Ramos (cell line): ENCODE measurements around the gene PTK7.

Experiments used
- in situ Hi-C: fragments of 300-500 bp; cut with MboI; formaldehyde crosslinking; loops from one replicate; pipeline ENCODE4 v1.14.3; 2022; ENCODE audit warnings: low sequenced_read_pairs; ENCODE audit not compliant: unreplicated experiment

PTK7 gene

GRCh38 chr6:43081922-43082321, 5.8 kb downstream of the PTK7 start:
- in situ Hi-C loops: loop anchor here (5.0 kb wide), 1 partner anchor 45 kb away; no protein-coding TSS in a partner anchor

- in situ Hi-C loops: loop anchor here (5.0 kb wide), 1 partner anchor 44 kb away; no protein-coding TSS in a partner anchor
Measured at GRCh38 chr6:43082806-43083655, 6.9 kb downstream of the PTK7 start.

GRCh38 chr6:43086022-43086658, 10.0 kb downstream of the PTK7 start:
- in situ Hi-C loops: no loop called here

DNA sequence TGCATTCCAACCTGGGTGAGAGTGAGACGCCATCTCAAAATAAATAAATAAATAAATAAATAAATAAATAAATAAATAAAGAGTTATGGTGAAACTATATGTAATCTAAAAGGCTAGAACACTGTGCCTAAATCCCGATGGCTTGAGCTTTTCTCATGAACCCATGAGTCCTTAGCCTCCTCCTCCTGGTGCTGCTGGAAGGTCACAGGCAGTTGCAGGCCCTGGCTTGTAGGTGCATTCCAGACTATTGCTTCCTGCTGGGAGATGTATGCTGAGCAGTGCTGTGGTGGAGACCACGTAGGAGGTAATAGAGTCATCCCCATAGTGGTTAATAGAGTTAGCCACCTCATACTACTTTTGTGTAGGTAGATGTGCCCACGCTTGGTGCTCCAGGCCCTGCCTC, 12.5 kb downstream of the PTK7 start:
- in situ Hi-C loops: no loop called here

DNA sequence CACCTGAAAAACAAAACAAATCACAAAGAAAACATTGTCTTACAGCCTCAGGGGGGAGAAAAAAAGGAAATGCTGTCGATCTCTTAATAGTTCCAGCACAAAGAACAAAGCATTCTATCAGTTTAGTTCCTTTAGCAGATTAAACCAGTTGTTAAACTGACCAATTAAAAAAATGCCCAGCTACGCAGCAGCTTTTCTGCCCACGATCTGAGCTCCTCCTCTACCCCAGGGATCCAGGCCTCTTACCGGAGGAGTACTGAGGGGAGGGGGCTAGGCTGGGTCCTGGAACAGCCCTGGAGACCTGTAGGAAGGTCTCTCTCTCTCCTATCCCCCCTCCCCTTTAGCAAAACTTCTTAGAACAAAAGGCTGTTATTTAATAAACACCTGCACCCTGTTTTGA, 13.4 kb downstream of the PTK7 start:
- in situ Hi-C loops: no loop called here

DNA sequence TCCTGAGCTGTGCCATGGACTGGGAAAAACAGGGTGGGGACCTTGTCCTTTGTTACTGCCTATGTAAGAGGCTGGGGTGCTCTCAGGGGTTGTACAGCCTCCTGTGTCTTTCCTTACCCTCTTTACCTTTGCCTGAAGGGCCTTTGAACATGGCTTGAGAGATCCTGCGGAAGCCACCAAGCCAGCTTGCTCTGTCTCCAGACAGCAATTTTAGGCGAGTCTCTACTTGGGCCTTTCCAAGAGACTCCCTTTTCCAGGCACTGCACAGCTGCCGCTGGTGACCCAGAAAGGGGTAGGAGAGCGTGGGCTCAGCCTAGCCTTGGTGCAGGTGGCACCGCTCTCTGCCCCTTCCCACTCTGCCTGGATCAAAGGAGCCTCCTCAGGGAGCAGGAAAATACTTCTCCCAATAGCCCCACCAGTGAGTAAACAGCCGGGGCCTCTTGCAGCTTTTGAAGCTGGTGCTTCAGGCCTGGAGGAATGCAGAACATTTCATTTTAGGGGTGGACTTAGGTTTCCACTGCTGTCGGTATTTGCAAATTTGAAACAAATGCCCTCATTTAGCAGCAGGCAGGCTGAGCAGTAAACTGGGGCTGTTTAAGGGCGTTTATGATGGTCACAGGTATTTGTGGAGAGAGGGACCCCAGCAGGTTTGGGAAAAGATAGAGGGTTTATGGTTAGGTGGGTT, 13.9 kb downstream of the PTK7 start:
- in situ Hi-C loops: no loop called here

- in situ Hi-C loops: no loop called here
Measured at GRCh38 chr6:43090559-43090956, 14.4 kb downstream of the PTK7 start.

DNA sequence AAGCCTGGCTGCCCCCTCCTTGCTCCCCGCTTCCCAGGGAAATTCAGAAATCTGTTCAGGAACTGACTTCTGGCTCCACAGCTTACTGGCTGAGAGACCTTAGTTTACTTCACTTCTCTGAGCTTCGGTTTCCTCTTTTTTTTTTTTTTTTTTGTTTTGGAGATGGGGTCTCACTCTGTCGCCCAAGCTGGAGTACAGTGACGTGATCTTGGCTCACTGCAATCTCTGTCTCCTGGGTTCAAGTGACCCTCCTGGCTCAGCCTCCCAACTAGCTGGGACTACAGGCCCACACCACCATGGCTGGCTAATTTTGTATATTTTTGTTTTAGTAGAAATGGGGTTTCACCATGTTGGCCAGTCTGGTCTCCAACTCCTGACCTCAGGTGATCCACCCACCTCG, 14.9 kb downstream of the PTK7 start:
- in situ Hi-C loops: no loop called here

DNA sequence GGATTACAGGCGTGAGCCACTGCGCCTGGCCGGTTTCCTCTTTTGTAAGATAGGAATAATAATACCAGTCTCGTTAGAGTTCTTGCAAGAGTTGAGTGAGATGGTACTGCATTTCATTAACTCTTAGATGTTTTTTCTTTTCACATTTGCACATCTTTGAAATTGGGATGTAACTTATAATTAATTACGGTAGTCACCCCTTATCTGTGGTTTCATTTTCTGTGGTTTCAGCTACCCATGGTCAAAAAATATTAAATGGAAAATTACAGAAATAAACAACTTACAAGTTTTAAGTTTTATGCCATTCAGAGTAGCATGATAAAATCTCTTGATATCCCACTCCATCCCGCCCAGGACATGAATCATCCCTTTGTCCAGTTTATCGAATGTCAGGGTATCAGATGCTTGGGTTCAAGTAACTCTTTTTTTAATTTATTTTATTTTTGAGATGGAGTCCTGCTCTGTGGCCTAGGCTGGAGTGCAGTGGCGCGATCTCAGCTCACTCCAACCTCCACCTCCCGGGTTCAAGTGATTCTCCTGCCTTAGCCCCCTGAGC, 15.4 kb downstream of the PTK7 start:
- in situ Hi-C loops: no loop called here

- in situ Hi-C loops: no loop called here
Measured at GRCh38 chr6:43092635-43093034, 16.5 kb downstream of the PTK7 start.

- in situ Hi-C loops: no loop called here
Measured at GRCh38 chr6:43093436-43094289, 17.5 kb downstream of the PTK7 start.

DNA sequence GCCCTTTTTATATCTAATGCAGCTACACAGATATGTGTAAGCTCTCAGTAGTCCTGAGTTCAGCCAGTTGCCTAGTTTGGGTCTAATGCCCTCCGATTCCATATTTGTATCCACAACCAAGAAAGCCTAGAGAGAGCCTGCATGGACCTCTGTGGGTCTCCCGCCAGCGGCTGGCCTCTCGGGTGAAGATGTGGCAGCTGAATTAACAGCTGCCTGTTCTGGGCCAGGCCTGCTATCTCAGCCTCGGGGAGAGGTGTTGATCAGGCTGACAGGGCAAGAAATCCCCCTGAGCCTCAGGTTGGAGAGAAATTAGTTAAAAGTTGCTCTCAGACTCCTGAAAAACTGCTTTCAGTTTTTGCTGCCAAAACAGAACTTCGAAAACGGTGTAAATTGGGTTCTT, 19.8 kb downstream of the PTK7 start:
- in situ Hi-C loops: no loop called here

- in situ Hi-C loops: no loop called here
Measured at GRCh38 chr6:43096451-43097097, 20.5 kb downstream of the PTK7 start.

- in situ Hi-C loops: no loop called here
Measured at GRCh38 chr6:43097098-43097489, 21.0 kb downstream of the PTK7 start.

- in situ Hi-C loops: no loop called here
Measured at GRCh38 chr6:43097502-43097901, 21.4 kb downstream of the PTK7 start.

GRCh38 chr6:43101497-43101896, 25.4 kb downstream of the PTK7 start:
- in situ Hi-C loops: no loop called here

DNA sequence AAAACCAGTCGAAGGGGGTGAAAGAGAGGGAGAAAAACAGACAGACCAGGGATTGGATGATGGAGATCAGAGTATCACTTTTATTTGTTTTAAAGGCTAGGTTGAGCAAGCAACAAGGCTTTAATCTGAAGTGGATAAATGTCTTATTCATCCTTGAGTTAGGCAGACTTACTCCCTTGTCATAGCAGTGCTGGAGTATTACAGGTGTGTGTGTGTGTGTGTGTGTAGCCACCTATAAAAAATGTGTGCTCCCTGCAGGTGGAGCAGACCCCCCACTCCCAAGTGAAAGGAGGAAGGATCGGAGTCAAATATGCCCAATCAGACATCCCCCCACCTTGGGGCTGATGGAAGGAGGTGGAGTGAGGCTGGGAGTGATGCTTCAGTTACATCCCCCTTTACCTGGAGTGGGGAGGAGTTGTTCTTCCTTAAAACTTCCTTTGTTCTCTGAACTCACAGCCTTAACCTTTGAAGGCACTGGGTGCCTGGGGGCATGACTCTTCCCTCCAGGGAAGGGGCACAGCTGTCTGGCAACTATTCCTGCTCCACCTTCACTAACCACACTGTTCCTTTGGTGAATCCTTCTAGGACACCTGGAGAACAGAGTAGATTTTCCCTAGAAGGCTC, 27.3 kb downstream of the PTK7 start:
- in situ Hi-C loops: no loop called here

DNA sequence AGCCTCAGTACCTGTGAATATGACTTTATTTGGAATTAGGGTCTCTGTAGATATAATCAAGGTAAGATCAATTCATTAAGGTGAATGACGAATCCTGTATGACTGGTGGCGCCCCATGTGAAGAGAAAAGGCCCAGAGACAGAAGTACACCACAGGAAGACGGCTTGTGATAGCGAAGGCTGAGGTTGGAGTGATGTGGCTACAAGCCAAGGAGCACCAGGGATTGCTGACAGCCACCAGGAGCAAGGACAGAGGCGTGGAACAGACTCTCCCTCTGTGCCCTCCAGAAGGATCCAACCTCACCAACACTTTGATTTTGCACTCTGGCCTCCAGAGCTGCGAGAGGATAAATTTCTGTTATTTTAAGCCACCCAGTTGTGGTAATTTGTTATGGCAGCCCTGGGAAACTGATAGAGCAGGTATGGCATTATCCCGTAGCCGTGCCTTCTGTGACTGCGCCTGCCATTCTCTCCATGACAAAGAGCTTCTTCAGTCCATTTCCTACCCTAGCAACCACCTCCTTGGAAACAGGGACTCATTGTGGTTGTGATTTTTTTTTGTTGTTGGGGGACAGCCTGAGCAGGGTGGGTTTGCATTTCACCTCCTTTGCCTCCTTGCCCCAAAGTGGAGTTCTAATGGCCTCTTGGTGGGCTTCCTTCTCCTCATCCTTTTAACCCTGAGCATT, 29.6 kb downstream of the PTK7 start:
- in situ Hi-C loops: no loop called here
